Adrenal gland (tissue), 5 donors: ENCODE measurements around the gene IGFBP4.

Experiments
- POLR2A ChIP-seq, 2 donors: fragments of 450-650 bp; IDR thresholded peaks; one replicate each; pipeline ENCODE4 v1.6.1; 2017; ENCODE audit warnings: antibody characterized with exemption in 2 of 2, mild to moderate bottlenecking in 2 of 2, moderate library complexity in 1 of 2
- TF ChIP-seq, protein P1 (sequence below), 6 experiments: fragments of 450-650 bp in 4 of 6; fragments of 200-600 bp in 2 of 6; sonication (generic) in 1 of 6; IDR thresholded peaks; 1 replicate in 5 of 6; 2 replicates in 1 of 6; pipeline versions ENCODE4 v1.5.1 to v1.8.0; 2016 to 2021; ENCODE audit warnings: antibody characterized with exemption in 6 of 6, mild to moderate bottlenecking in 2 of 6, moderate library complexity in 1 of 6
- donor health status: DM: no; HTN: no; CAD: no.

DNA sequence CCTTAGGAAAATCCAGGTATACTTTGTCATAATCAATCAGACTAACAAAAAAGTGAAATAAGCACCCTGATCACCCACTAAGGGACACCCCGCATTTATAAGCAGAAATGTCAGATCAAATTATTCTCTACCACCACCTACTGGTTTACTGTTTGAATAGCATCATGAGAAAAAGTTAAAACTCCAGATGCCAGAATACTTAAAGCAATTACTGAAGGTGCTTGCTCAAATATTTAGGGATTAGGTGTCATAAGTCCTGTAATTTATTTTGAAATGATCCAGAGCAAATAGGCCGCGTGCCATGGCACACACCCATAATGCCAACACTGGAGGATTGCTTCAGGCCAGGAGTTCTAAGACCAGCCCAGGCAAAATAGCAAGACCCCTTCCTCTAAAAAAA lies 27.9 kb upstream of the IGFBP4 start:
- TF ChIP-seq, protein P1, sequence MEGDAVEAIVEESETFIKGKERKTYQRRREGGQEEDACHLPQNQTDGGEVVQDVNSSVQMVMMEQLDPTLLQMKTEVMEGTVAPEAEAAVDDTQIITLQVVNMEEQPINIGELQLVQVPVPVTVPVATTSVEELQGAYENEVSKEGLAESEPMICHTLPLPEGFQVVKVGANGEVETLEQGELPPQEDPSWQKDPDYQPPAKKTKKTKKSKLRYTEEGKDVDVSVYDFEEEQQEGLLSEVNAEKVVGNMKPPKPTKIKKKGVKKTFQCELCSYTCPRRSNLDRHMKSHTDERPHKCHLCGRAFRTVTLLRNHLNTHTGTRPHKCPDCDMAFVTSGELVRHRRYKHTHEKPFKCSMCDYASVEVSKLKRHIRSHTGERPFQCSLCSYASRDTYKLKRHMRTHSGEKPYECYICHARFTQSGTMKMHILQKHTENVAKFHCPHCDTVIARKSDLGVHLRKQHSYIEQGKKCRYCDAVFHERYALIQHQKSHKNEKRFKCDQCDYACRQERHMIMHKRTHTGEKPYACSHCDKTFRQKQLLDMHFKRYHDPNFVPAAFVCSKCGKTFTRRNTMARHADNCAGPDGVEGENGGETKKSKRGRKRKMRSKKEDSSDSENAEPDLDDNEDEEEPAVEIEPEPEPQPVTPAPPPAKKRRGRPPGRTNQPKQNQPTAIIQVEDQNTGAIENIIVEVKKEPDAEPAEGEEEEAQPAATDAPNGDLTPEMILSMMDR (IDR thresholded peaks at IDR 0.05) = peak; percentile 30 to 72 (median 64)
- TF ChIP-seq POLR2A (IDR thresholded peaks at IDR 0.05) = no peak
